ENCODE data around the gene ADCY4. TPM values are rescaled to one million over a fixed set of nuclear protein-coding genes. Genes with fewer than 3 reads are reported as not detected.

ADCY4 gene
- total and polyA plus RNA-seq, 2 of the 13 experiments (the other 11 are each of a cell fraction or from before 2014, with no cell fraction given) = 0.03 TPM; not detected in 1

DNA sequence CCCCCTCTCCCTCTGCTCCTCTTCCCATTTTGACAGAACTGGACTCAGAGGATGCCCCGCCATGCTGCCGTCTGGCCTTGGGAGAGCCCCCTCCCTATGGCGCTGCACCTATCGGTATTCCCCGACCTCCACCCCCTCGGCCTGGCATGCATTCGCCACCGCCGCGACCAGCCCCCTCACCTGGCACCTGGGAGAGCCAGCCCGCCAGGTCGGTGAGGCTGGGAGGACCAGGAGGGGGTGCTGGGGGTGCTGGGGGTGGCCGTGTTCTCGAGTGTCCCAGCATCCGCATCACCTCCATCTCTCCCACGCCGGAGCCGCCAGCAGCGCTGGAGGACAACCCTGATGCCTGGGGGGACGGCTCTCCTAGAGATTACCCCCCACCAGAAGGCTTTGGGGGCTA, 34.6 kb upstream of the ADCY4 start:
- Histone ChIP-seq H3K9me3 (ENCODE audit: low read length) (no peaks in the 10 kb centered on the region), H3K4me1 (ENCODE audit: insufficient read depth, low read length) (peaks cover 32% of the 10 kb centered on the region), H3K4me3 (replicated peaks in 1 of 3; ENCODE audit: insufficient read depth in 1 of 3, low read depth in 2 of 3, low read length in 3 of 3) (no peak overlapping the region), H3K79me2 (ENCODE audit: insufficient read depth, low read length) (no peaks in the 10 kb centered on the region), H3K27me3 (ENCODE audit: control insufficient read depth in 1 of 2, insufficient read depth in 2 of 2, low read length in 2 of 2) (peaks cover 23 to 60% of the 10 kb centered on the region in 2 experiments), H3K9ac (ENCODE audit: insufficient read depth, low read depth, low read length) (no peak overlapping the region), H3K4me2 (ENCODE audit: low read depth, low read length) (no peak overlapping the region), H3K36me3 (replicated peaks in 1 of 2; ENCODE audit: control insufficient read depth in 1 of 2, insufficient read depth in 2 of 2, low read length in 2 of 2) (no peaks in the 10 kb centered on the region), H4K20me1 (ENCODE audit: insufficient read depth, low read length) (no peaks in the 10 kb centered on the region), H3K27ac (ENCODE audit: extremely low read length, insufficient read depth, low read length) (no peak overlapping the region), H2AFZ (ENCODE audit: low read length) (no peak overlapping the region)
- ATAC-seq = no peak
- intact Hi-C loops (cut with micrococcal nuclease; ENCODE audit: unreplicated experiment) = loop anchor here (5.0 kb wide), 1 partner anchor 193 kb away; no protein-coding TSS in a partner anchor
- in situ Hi-C loops (cut with HindIII; ENCODE audit: extremely low pct_ligation_motif_present, low pct_unique_long_range_greater_than_20kb) = loop anchor here (5.0 kb wide), 1 partner anchor 63 kb away; no protein-coding TSS in a partner anchor
- DNase-seq (ENCODE audit: low spot score) = no peak
- CTCF ChIA-PET (ENCODE audit: low intra/inter-chr PET ratio, low total read pairs) = no interaction called here
- no peak for FAIRE-seq
- no TSS peak for BruUV-seq (replicated peaks)
- WGBS (ENCODE audit: low lambda C conversion rate) = 60% methylated on average over 20 of the region's 20 CpGs
- TF ChIP-seq SP1 (IDR thresholded peaks at IDR 0.05) (no peak), SP1 (CRISPR knock-in tag; IDR thresholded peaks at IDR 0.05) (no peak), ATM (IDR thresholded peaks at IDR 0.05; ENCODE audit: borderline replicate concordance) (no peak), SMAD3 (CRISPR knock-in tag; IDR thresholded peaks at IDR 0.05) (no peak), PAF1 (CRISPR knock-in tag; IDR thresholded peaks at IDR 0.05) (no peak), ZFP82 (CRISPR knock-in tag; IDR thresholded peaks at IDR 0.05; ENCODE audit: borderline replicate concordance) (no peak), ZKSCAN8 (CRISPR knock-in tag; IDR thresholded peaks at IDR 0.05; ENCODE audit: borderline replicate concordance) (no peak), ZNF768 (CRISPR knock-in tag; IDR thresholded peaks at IDR 0.05) (no peak), REPIN1 (CRISPR knock-in tag; IDR thresholded peaks at IDR 0.05; ENCODE audit: borderline replicate concordance, low read depth) (no peak), ZNF260 (CRISPR knock-in tag; IDR thresholded peaks at IDR 0.05; ENCODE audit: borderline replicate concordance, low read depth) (no peak), HHEX (CRISPR knock-in tag; IDR thresholded peaks at IDR 0.05) (no peak)
- TF ChIP-seq, protein P1, sequence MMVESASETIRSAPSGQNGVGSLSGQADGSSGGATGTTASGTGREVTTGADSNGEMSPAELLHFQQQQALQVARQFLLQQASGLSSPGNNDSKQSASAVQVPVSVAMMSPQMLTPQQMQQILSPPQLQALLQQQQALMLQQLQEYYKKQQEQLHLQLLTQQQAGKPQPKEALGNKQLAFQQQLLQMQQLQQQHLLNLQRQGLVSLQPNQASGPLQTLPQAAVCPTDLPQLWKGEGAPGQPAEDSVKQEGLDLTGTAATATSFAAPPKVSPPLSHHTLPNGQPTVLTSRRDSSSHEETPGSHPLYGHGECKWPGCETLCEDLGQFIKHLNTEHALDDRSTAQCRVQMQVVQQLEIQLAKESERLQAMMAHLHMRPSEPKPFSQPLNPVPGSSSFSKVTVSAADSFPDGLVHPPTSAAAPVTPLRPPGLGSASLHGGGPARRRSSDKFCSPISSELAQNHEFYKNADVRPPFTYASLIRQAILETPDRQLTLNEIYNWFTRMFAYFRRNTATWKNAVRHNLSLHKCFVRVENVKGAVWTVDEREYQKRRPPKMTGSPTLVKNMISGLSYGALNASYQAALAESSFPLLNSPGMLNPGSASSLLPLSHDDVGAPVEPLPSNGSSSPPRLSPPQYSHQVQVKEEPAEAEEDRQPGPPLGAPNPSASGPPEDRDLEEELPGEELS (CRISPR knock-in tag; IDR thresholded peaks at IDR 0.05) = no peak
- POLR2A ChIA-PET = interaction anchor here (0.8 to 3.7 kb wide), 3 partner anchors 61 to 73 kb away, joined by 4 to 19 read pairs (median 8); partner anchors contain the start of genes CBLN3 and KHNYN

Data from HepG2 (cell line).